Chondrocyte (in vitro differentiated cells): ENCODE measurements around the gene MAP4. TPM values are rescaled to one million over a fixed set of nuclear protein-coding genes. Genes with fewer than 3 reads are reported as not detected.
"Not testable (repeated sequence)": the region's sequence is repeated elsewhere in the genome, so short reads cannot be mapped to it uniquely, and the experiment has no call there.

Experiments used
- DNase-seq: peaks from one replicate; pipeline ENCODE4 v3.0.0; 2021; ENCODE audit warnings: mixed read lengths, low spot score
- H3K27ac Mint-ChIP-seq: one replicate; pipeline ENCODE4 v1.8.0; 2021; ENCODE audit warnings: mild to moderate bottlenecking, moderate library complexity, mixed read lengths; ENCODE audit not compliant: unreplicated experiment
- H3K27me3 Mint-ChIP-seq: 2 replicates; pipeline ENCODE4 v1.8.0; 2021; ENCODE audit warnings: low read depth, mixed read lengths
- H3K36me3 Mint-ChIP-seq: 2 replicates; pipeline ENCODE4 v1.8.0; 2021; ENCODE audit warnings: low read depth, mixed read lengths
- H3K4me1 Mint-ChIP-seq: 2 replicates; pipeline ENCODE4 v1.8.0; 2021; ENCODE audit warnings: low read depth, mild to moderate bottlenecking, mixed read lengths
- H3K4me3 Mint-ChIP-seq: one replicate; pipeline ENCODE4 v1.8.0; 2021; ENCODE audit warnings: mild to moderate bottlenecking, moderate library complexity, mixed read lengths; ENCODE audit not compliant: unreplicated experiment
- H3K9me3 Mint-ChIP-seq: 2 replicates; pipeline ENCODE4 v1.8.0; 2021; ENCODE audit warnings: low read depth, mixed read lengths
- CTCF ChIP-seq: fragments of 200-600 bp; sonication (generic); IDR thresholded peaks from 2 replicates; pipeline ENCODE4 v1.5.0; 2021; ENCODE audit warnings: antibody characterized with exemption, mild to moderate bottlenecking, moderate library complexity
- total RNA-seq: library from RNA; stranded (reverse); gene quantifications from 3 replicates; pipeline ENCODE4 v1.2.1, GENCODE V29; 2021

Gene MAP4
- total RNA-seq, 1 donor from 2014 or later: 401 TPM

- no peak for DNase-seq
- TF ChIP-seq CTCF: no peak
- Mint-ChIP-seq H3K27me3 (no peaks in the 10 kb centered on the region), H3K4me3 (peak overlapping the region; percentile 10), H3K27ac (peak overlapping the region; percentile 86), H3K4me1 (peaks cover 79% of the 10 kb centered on the region), H3K36me3 (no peaks in the 10 kb centered on the region), H3K9me3 (no peaks in the 10 kb centered on the region)
Measured at GRCh38 chr3:48013288-48013980, 2.8 kb downstream of the MAP4 start.

GRCh38 chr3:48012659-48013058 lies 3.6 kb downstream of the MAP4 start:
- no peaks in the 10 kb centered on the region for H3K27me3 Mint-ChIP-seq
- peaks cover 1% of the 10 kb centered on the region for H3K36me3 Mint-ChIP-seq
- no peak for TF ChIP-seq CTCF
- peak overlapping the region; percentile 86 for H3K27ac Mint-ChIP-seq
- no peak for DNase-seq
- H3K4me3 Mint-ChIP-seq: no peak overlapping the region
- no peaks in the 10 kb centered on the region for H3K9me3 Mint-ChIP-seq
- peaks cover 76% of the 10 kb centered on the region for H3K4me1 Mint-ChIP-seq

- not testable (repeated sequence) for H3K27me3 Mint-ChIP-seq, DNase-seq, H3K4me3 Mint-ChIP-seq, H3K27ac Mint-ChIP-seq, H3K9me3 Mint-ChIP-seq, H3K36me3 Mint-ChIP-seq
- peaks cover 43% of the 10 kb centered on the region for H3K4me1 Mint-ChIP-seq
Measured at GRCh38 chr3:48008066-48008465, 8.2 kb downstream of the MAP4 start.

- DNase-seq, H3K27ac Mint-ChIP-seq, H3K27me3 Mint-ChIP-seq, H3K4me3 Mint-ChIP-seq, H3K9me3 Mint-ChIP-seq, H3K36me3 Mint-ChIP-seq: not testable (repeated sequence)
- H3K4me1 Mint-ChIP-seq: peaks cover 36% of the 10 kb centered on the region
Measured at GRCh38 chr3:48007361-48007760, 8.9 kb downstream of the MAP4 start.

GRCh38 chr3:48006794-48007193 lies 9.4 kb downstream of the MAP4 start:
- not testable (repeated sequence) for H3K9me3 Mint-ChIP-seq, H3K4me3 Mint-ChIP-seq, H3K27me3 Mint-ChIP-seq, H3K27ac Mint-ChIP-seq, DNase-seq, H3K36me3 Mint-ChIP-seq
- H3K4me1 Mint-ChIP-seq: peaks cover 31% of the 10 kb centered on the region

- TF ChIP-seq CTCF: no peak
- Mint-ChIP-seq H3K36me3 (peaks cover 1% of the 10 kb centered on the region), H3K27ac (no peak overlapping the region), H3K27me3 (no peaks in the 10 kb centered on the region), H3K4me3 (no peak overlapping the region), H3K4me1 (peaks cover 24% of the 10 kb centered on the region), H3K9me3 (no peaks in the 10 kb centered on the region)
- no peak for DNase-seq
Measured at GRCh38 chr3:48004694-48005093, 11.5 kb downstream of the MAP4 start.

GRCh38 chr3:48002787-48003186 lies 13.4 kb downstream of the MAP4 start:
- no peak for TF ChIP-seq CTCF
- Mint-ChIP-seq H3K27me3 (no peaks in the 10 kb centered on the region), H3K36me3 (peaks cover 3% of the 10 kb centered on the region), H3K4me3 (no peak overlapping the region), H3K9me3 (no peaks in the 10 kb centered on the region), H3K27ac (no peak overlapping the region), H3K4me1 (peaks cover 28% of the 10 kb centered on the region)
- DNase-seq: no peak
